GM12878 (cell line): Measurements from ENCODE around the gene NEK1. TPM values are rescaled to one million over a fixed set of nuclear protein-coding genes. Genes with fewer than 3 reads are reported as not detected.

Experiments
- ATAC-seq: fragments of 200-7000 bp; cut with Tn5 transposase; 3 replicates; pipeline ENCODE4 v1.9.1; 2020; ENCODE audit warnings: mild to moderate bottlenecking, moderate library complexity
- BruUV-seq: library from RNA; stranded (reverse); fragments of 400-500 nt; replicated peaks from 2 replicates; lab custom pipeline; 2021; lab: Mats Ljungman, UMichigan
- CTCF ChIA-PET: fragments of 300-600 bp; sonication (Branson Sonifier 250); formaldehyde crosslinking; extraction: SDS; loops from one replicate; lab custom pipeline; 2021; ENCODE audit warnings: inconsistent platforms; lab: Yijun Ruan, JAX
- POLR2A ChIA-PET: fragments of 350-600 bp; formaldehyde crosslinking; extraction: SDS; loops from one replicate; lab custom pipeline; 2021; ENCODE audit warnings: inconsistent platforms; lab: Charles Lee
- RAD21 ChIA-PET: fragments of 300-600 bp; sonication (Branson Sonifier 250); formaldehyde crosslinking; loops from one replicate; lab custom pipeline; 2023; ENCODE audit warnings: antibody characterized with exemption; ENCODE audit not compliant: unreplicated experiment; lab: Charles Lee
- SMC1A ChIA-PET: fragments of 300-600 bp; sonication (Branson Sonifier 250); formaldehyde crosslinking; loops from one replicate; lab custom pipeline; 2023; ENCODE audit not compliant: unreplicated experiment, uncharacterized antibody; lab: Charles Lee
- DNase-seq: peaks from one replicate; pipeline ENCODE4 v3.0.0-alpha.2; 2011; ENCODE audit warnings: low read depth, low spot score
- FAIRE-seq: peaks from 3 replicates; lab custom pipeline; 2011; peaks lifted over from hg19 to GRCh38; lab: Jason Lieb, UNC
- H2AFZ ChIP-seq: 2 replicates; pipeline ENCODE4 v1.6.0; 2011; ENCODE audit warnings: low read depth, low read length, control low read depth; ENCODE audit not compliant: control insufficient read depth
- H3K27ac ChIP-seq: 2 replicates; pipeline ENCODE4 v1.5.1; 2011; ENCODE audit warnings: control low read depth; ENCODE audit not compliant: control insufficient read depth, insufficient read depth
- H3K27me3 ChIP-seq, 2 experiments: replicated peaks in 1 of 2; 2 replicates each; pipeline versions ENCODE4 v1.6.0 to v1.6.1; 2011; ENCODE audit warnings: low read length in 1 of 2; ENCODE audit not compliant: control insufficient read depth in 2 of 2, insufficient read depth in 2 of 2
- H3K36me3 ChIP-seq, 2 experiments: 2 replicates each; pipeline ENCODE4 v1.5.1; 2011; ENCODE audit warnings: low read length in 1 of 2; ENCODE audit not compliant: control insufficient read depth in 2 of 2, insufficient read depth in 2 of 2
- H3K4me1 ChIP-seq: 2 replicates; pipeline ENCODE4 v1.6.1; 2011; ENCODE audit warnings: mild to moderate bottlenecking, low read length, moderate library complexity, mixed read lengths; ENCODE audit not compliant: control insufficient read depth, insufficient read depth
- H3K4me2 ChIP-seq: 2 replicates; pipeline ENCODE4 v1.6.0; 2011; ENCODE audit warnings: control low read depth; ENCODE audit not compliant: control insufficient read depth, insufficient read depth
- H3K4me3 ChIP-seq: fragments of 200-600 bp; sonication (generic); 2 replicates; pipeline ENCODE4 v1.5.1; 2016
- H3K79me2 ChIP-seq: 2 replicates; pipeline ENCODE4 v1.6.0; 2011; ENCODE audit warnings: low read length; ENCODE audit not compliant: control insufficient read depth, insufficient read depth
- H3K9ac ChIP-seq: 2 replicates; pipeline ENCODE4 v1.8.0; 2011; ENCODE audit warnings: low read length, control low read depth, mixed read lengths; ENCODE audit not compliant: control insufficient read depth, insufficient read depth
- H3K9me3 ChIP-seq: replicated peaks from 3 replicates; pipeline ENCODE4 v1.5.1; 2011; ENCODE audit warnings: mild to moderate bottlenecking, low read length; ENCODE audit not compliant: control insufficient read depth, insufficient read depth
- H4K20me1 ChIP-seq: 2 replicates; pipeline ENCODE4 v1.6.0; 2011; ENCODE audit not compliant: control insufficient read depth, insufficient read depth
- BHLHE40 ChIP-seq, 2 experiments: fragments of 450-650 bp in 1 of 2; IDR thresholded peaks; 2 replicates each; pipeline ENCODE4 v1.6.1; 2011 to 2017; ENCODE audit warnings: low read depth in 2 of 2, borderline replicate concordance in 1 of 2, improper control_type of control experiment in 1 of 2, low read length in 1 of 2, mild to moderate bottlenecking in 1 of 2
- ETV6 ChIP-seq, 2 experiments: fragments of 450-650 bp in 1 of 2; IDR thresholded peaks in 1 of 2; conservative IDR thresholded peaks in 1 of 2; 2 replicates each; pipeline ENCODE4 v1.6.1; 2014; ENCODE audit warnings: antibody characterized with exemption in 1 of 2, borderline replicate concordance in 1 of 2, low read depth in 1 of 2, mild to moderate bottlenecking in 1 of 2, moderate library complexity in 1 of 2
- IKZF1 ChIP-seq: fragments of 450-650 bp; conservative IDR thresholded peaks from 2 replicates; pipeline ENCODE4 v1.6.1; 2017; ENCODE audit warnings: antibody characterized with exemption, mild to moderate bottlenecking
- IKZF2 ChIP-seq, 2 experiments: fragments of 450-650 bp; IDR thresholded peaks; 2 replicates each; pipeline ENCODE4 v1.6.1; 2017; ENCODE audit warnings: mild to moderate bottlenecking in 2 of 2, moderate library complexity in 2 of 2
- JUNB ChIP-seq: IDR thresholded peaks from 2 replicates; pipeline ENCODE4 v1.6.1; 2016; ENCODE audit warnings: antibody characterized with exemption, mild to moderate bottlenecking
- NR2F1 ChIP-seq: fragments of 450-650 bp; conservative IDR thresholded peaks from 2 replicates; pipeline ENCODE4 v1.6.1; 2017; ENCODE audit warnings: mild to moderate bottlenecking
- POLR2A ChIP-seq: IDR thresholded peaks from 2 replicates; pipeline ENCODE4 v1.6.1; 2011; ENCODE audit warnings: low read depth, mild to moderate bottlenecking, low read length
- POLR2AphosphoS5 ChIP-seq: IDR thresholded peaks from 2 replicates; pipeline ENCODE4 v1.6.1; 2011; ENCODE audit warnings: mild to moderate bottlenecking, low read length, inconsistent platforms
- POU2F2 ChIP-seq: IDR thresholded peaks from 3 replicates; pipeline ENCODE4 v1.6.1; 2011; ENCODE audit warnings: low read depth, mild to moderate bottlenecking, low read length, borderline replicate concordance
- RAD21 ChIP-seq: IDR thresholded peaks from 2 replicates; pipeline ENCODE4 v1.6.1; 2011; ENCODE audit warnings: mild to moderate bottlenecking, low read depth, low read length, moderate library complexity; ENCODE audit not compliant: insufficient read depth
- SIN3A ChIP-seq: IDR thresholded peaks from 2 replicates; pipeline ENCODE4 v1.6.1; 2012; ENCODE audit warnings: low read depth, low read length, improper control_type of control experiment
- SIX5 ChIP-seq: IDR thresholded peaks from 2 replicates; pipeline ENCODE4 v1.6.1; 2011; ENCODE audit warnings: mild to moderate bottlenecking, low read depth, low read length, moderate library complexity; ENCODE audit not compliant: severe bottlenecking
- SMAD5 ChIP-seq: IDR thresholded peaks from 2 replicates; pipeline ENCODE4 v1.6.1; 2016; ENCODE audit warnings: antibody characterized with exemption, low read depth
- SMARCA5 ChIP-seq: fragments of 450-650 bp; IDR thresholded peaks from 2 replicates; pipeline ENCODE4 v1.6.1; 2017; ENCODE audit warnings: mild to moderate bottlenecking
- SP1 ChIP-seq: IDR thresholded peaks from one replicate; pipeline ENCODE4 v1.6.1; 2011; ENCODE audit warnings: low read depth, low read length
- SPI1 ChIP-seq: IDR thresholded peaks from 2 replicates; pipeline ENCODE4 v1.6.1; 2011; ENCODE audit warnings: low read depth, mild to moderate bottlenecking, low read length, moderate library complexity, borderline replicate concordance; ENCODE audit not compliant: insufficient read depth
- ZNF687 ChIP-seq: fragments of 450-650 bp; IDR thresholded peaks from 2 replicates; pipeline ENCODE4 v1.6.1; 2017; ENCODE audit warnings: mild to moderate bottlenecking, moderate library complexity
- WGBS: methylation state at CpG from one replicate; pipeline ENCODE4 v1.1.6; 2016; ENCODE audit warnings: low lambda C conversion rate; ENCODE audit not compliant: insufficient replicate concordance, insufficient coverage; ENCODE audit errors: missing lambda C conversion rate; 5-methylcytosine and 5-hydroxymethylcytosine counted together
- in situ Hi-C: fragments of 300-500 bp; cut with MboI; formaldehyde crosslinking; loops from 9 replicates; pipeline ENCODE4 v1.14.3; 2018; ENCODE audit warnings: mixed read lengths
- intact Hi-C: fragments of 100-400 bp; cut with micrococcal nuclease; formaldehyde crosslinking; loops from one replicate; pipeline ENCODE4 v1.14.2; 2022; ENCODE audit not compliant: unreplicated experiment
- polyA plus RNA-seq, 11 experiments: library from polyadenylated mRNA; depleted of rRNA in 4 of 11; unstranded in 6 of 11; stranded (reverse) in 5 of 11; fragments of >200 nt; fragmentation: Nextera tagmentation in 4 of 11; fragmentation: Illumina TruSeq in 1 of 11; extraction: Ambion mirVana in 4 of 11; extraction: Trizol in 1 of 11; gene quantifications; 1 replicate in 1 of 11; 2 replicates in 10 of 11; pipeline versions ENCODE4 v1.2.1 to v1.2.3, GENCODE V29; 2011 to 2016; ENCODE audit warnings: inconsistent platforms in 2 of 11, missing spikeins in 2 of 11, low read depth in 1 of 11
- total RNA-seq, 4 experiments: library from RNA; depleted of rRNA in 3 of 4; stranded (reverse); fragments of >200 nt in 3 of 4; fragmentation: Illumina TruSeq in 1 of 4; extraction: Trizol in 1 of 4; gene quantifications; 2 replicates each; pipeline versions ENCODE4 v1.2.1 to v1.2.3, GENCODE V29; 2013 to 2021
- TF ChIP-seq, protein P1 (sequence below): IDR thresholded peaks from 2 replicates; pipeline ENCODE4 v1.6.1; 2012; ENCODE audit warnings: low read depth, low read length, improper control_type of control experiment

NEK1 gene
- total and polyA plus RNA-seq, 10 of the 15 experiments (the other 5 are each of a cell fraction or from before 2014, with no cell fraction given), result 4.9 to 16.1 (median 7.5) TPM

- in situ Hi-C loops, result no loop called here
- DNase-seq, result peak; percentile 89
- Histone ChIP-seq H3K9ac (peak overlapping the region; percentile 69), H3K79me2 (no peaks in the 10 kb centered on the region; the same call in 1 of the 2 replicates), H3K4me1 (peaks cover 42% of the 10 kb centered on the region), H3K27me3 (no peaks in the 10 kb centered on the region), H3K27ac (peak overlapping the region; percentile 98), H3K4me2 (peak overlapping the region; percentile 73), H4K20me1 (no peaks in the 10 kb centered on the region), H3K9me3 (peaks cover 5% of the 10 kb centered on the region; the same call in 2 of the 3 replicates), H3K36me3 (peaks cover 0 to 2% of the 10 kb centered on the region in 2 experiments; a peak in 3 of 4 replicates), H2AFZ (peak overlapping the region; percentile 18; the same call in 1 of the 2 replicates), H3K4me3 (no peak overlapping the region; the same call in 1 of the 2 replicates)
- SMC1A ChIA-PET, result interaction anchor here (0.6 to 7.4 kb wide), 47 partner anchors 11 to 514 kb away, joined by 3 to 212 read pairs (median 5); partner anchors contain the start of gene CBR4
- 8% methylated on average over 7 of the region's 7 CpGs for WGBS
- POLR2A ChIA-PET, result interaction anchor here (0.7 to 2.9 kb wide), 20 partner anchors 18 to 429 kb away, joined by 3 to 27 read pairs (median 4); partner anchors contain the start of gene CBR4
- BruUV-seq, result TSS peak; percentile 94
- peak; percentile 93 for ATAC-seq
- peak; percentile 96 for FAIRE-seq
- RAD21 ChIA-PET, result interaction anchor here (0.6 to 6.3 kb wide), 41 partner anchors 12 to 513 kb away, joined by 3 to 112 read pairs (median 4); partner anchors contain the start of genes CBR4, NEK1 and SH3RF1
- CTCF ChIA-PET, result interaction anchor here (0.6 to 4.0 kb wide), 19 partner anchors 10 to 428 kb away, joined by 3 to 33 read pairs (median 4); partner anchors contain the start of genes CBR4 and NEK1
- intact Hi-C loops, result loop anchor here (1.0 to 2.0 kb wide), 4 partner anchors 20 to 167 kb away; partner anchors contain the start of gene SH3RF1
- TF ChIP-seq SMARCA5 (peak; percentile 86), SPI1 (peak; percentile 73), SIX5 (no peak), RAD21 (no peak), ZNF687 (0 out of 2 replicates have a peak, but pooled peaks have one; percentile 39), ETV6 (conservative IDR thresholded peaks at IDR 0.05 in 1 of 2, IDR thresholded peaks at IDR 0.05 in 1 of 2; ENCODE audit: borderline replicate concordance in 1 of 2, low read depth in 1 of 2) (peak in 1 of 2 experiments; percentile 39; a peak in 1 of 4 replicates), SMAD5 (peak; percentile 69; the same call in 1 of the 2 replicates), IKZF2 (IDR thresholded peaks at IDR 0.05) (peak; percentile 23 to 48; a peak in 2 of 4 replicates), POU2F2 (peak; percentile 74; the same call in 2 of the 3 replicates), BHLHE40 (IDR thresholded peaks at IDR 0.05; ENCODE audit: borderline replicate concordance in 1 of 2, low read depth in 2 of 2, low read length in 1 of 2) (peak; percentile 4 to 23; a peak in 2 of 4 replicates), JUNB (peak; percentile 36), IKZF1 (peak; percentile 53), POLR2A (peak; percentile 61), POLR2AphosphoS5 (peak; percentile 82), SP1 (peak; percentile 34), SIN3A (0 out of 2 replicates have a peak, but pooled peaks have one; percentile 38), NR2F1 (peak; percentile 58; the same call in 1 of the 2 replicates)
- TF ChIP-seq, protein P1, sequence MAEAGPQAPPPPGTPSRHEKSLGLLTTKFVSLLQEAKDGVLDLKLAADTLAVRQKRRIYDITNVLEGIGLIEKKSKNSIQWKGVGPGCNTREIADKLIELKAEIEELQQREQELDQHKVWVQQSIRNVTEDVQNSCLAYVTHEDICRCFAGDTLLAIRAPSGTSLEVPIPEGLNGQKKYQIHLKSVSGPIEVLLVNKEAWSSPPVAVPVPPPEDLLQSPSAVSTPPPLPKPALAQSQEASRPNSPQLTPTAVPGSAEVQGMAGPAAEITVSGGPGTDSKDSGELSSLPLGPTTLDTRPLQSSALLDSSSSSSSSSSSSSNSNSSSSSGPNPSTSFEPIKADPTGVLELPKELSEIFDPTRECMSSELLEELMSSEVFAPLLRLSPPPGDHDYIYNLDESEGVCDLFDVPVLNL, result 0 out of 2 replicates have a peak, but pooled peaks have one; percentile 32
These were observed 174.9 kb downstream of the NEK1 start for GRCh38 chr4:169437299-169438047.
